Osteoblast (primary cell): ENCODE data around the gene MAPK12. TPM values are rescaled to one million over a fixed set of nuclear protein-coding genes. Genes with fewer than 3 reads are reported as not detected.

Source experiments
- DNase-seq: peaks from one replicate; pipeline ENCODE4 v3.0.0; 2011; ENCODE audit warnings: low spot score, mixed read lengths; ENCODE audit not compliant: insufficient read length; ENCODE audit errors: missing footprints
- H2AFZ ChIP-seq: 2 replicates; pipeline ENCODE4 v1.6.0; 2011; ENCODE audit warnings: mild to moderate bottlenecking, low read length
- H3K27ac ChIP-seq: 2 replicates; pipeline ENCODE4 v1.5.1; 2011; ENCODE audit warnings: mild to moderate bottlenecking, low read depth, low read length, moderate library complexity
- H3K27me3 ChIP-seq: 2 replicates; pipeline ENCODE4 v1.6.0; 2012; ENCODE audit warnings: mild to moderate bottlenecking, control low read depth, inconsistent platforms, low read length, moderate library complexity; ENCODE audit not compliant: insufficient read depth
- H3K36me3 ChIP-seq: 2 replicates; pipeline ENCODE4 v1.5.1; 2011; ENCODE audit warnings: mild to moderate bottlenecking, low read length, control low read depth, moderate library complexity; ENCODE audit not compliant: insufficient read depth
- H3K4me1 ChIP-seq: 2 replicates; pipeline ENCODE4 v1.5.1; 2011; ENCODE audit warnings: mild to moderate bottlenecking, low read length, control low read depth, moderate library complexity; ENCODE audit not compliant: insufficient read depth
- H3K4me2 ChIP-seq: 2 replicates; pipeline ENCODE4 v1.6.0; 2011; ENCODE audit warnings: mild to moderate bottlenecking, low read length; ENCODE audit not compliant: insufficient read depth
- H3K4me3 ChIP-seq: fragments of 200-600 bp; sonication (generic); 3 replicates; pipeline ENCODE4 v1.5.1; 2012; ENCODE audit warnings: mild to moderate bottlenecking, low read length, inconsistent platforms; ENCODE audit not compliant: insufficient read depth
- H3K79me2 ChIP-seq: 2 replicates; pipeline ENCODE4 v1.6.0; 2012; ENCODE audit warnings: mild to moderate bottlenecking, low read length, control low read depth, inconsistent platforms; ENCODE audit not compliant: insufficient read depth
- H3K9me3 ChIP-seq: 2 replicates; pipeline ENCODE4 v1.5.1; 2011; ENCODE audit warnings: low read depth, low read length, control low read depth
- H4K20me1 ChIP-seq: 2 replicates; pipeline ENCODE4 v1.6.0; 2012; ENCODE audit warnings: mild to moderate bottlenecking, low read length, control low read depth; ENCODE audit not compliant: insufficient read depth
- total RNA-seq: library from RNA; depleted of rRNA; stranded (reverse); fragments of >200 nt; gene quantifications from 2 replicates; pipeline ENCODE4 v1.2.3, GENCODE V29; 2012
- TF ChIP-seq, protein P1 (sequence below): IDR thresholded peaks from 2 replicates; pipeline ENCODE4 v1.5.1; 2011; ENCODE audit warnings: mild to moderate bottlenecking, low read depth, low read length, moderate library complexity; ENCODE audit errors: extremely low read depth

MAPK12 gene
- total RNA-seq, 1 donor = 34.0 TPM

DNA sequence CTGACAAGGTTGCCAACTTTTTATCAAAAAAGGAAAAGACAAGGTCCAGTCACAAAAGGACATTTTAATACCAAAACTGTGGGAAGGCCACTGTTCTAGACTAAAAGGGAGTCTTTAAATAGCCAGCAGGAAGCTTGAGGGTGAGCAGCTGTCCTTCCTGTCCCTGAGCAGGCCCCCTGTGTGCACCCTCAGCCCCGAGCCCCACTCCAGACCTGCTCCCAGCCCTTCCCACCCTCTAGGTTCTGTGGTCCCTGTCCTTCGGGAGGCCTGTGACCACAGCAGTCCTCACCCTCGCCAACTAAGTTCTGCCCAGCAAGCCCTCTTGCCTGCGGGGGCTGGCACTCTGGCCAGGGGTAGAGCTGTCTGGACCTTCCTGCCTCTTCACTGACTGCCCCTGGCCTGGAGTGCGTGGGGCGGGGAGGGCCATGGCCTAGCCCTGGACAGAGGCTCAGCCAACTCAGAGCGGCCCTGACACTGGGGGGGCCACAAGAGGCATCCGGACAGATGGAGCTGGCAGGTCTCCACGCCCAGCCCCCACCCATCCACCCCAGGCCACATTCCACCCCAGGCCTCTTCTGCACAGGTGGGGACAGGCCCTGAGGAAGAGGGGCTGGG lies 47.6 kb upstream of the MAPK12 start:
- Histone ChIP-seq H3K4me1 (peaks cover 38% of the 10 kb centered on the region), H4K20me1 (peaks cover 13% of the 10 kb centered on the region), H3K79me2 (peaks cover 29% of the 10 kb centered on the region), H2AFZ (no peak overlapping the region), H3K9me3 (no peaks in the 10 kb centered on the region), H3K27ac (peak overlapping the region; percentile 37), H3K4me3 (no peak overlapping the region), H3K36me3 (no peaks in the 10 kb centered on the region), H3K4me2 (no peak overlapping the region), H3K27me3 (no peaks in the 10 kb centered on the region)
- peak; percentile 93 for DNase-seq
- TF ChIP-seq, protein P1, sequence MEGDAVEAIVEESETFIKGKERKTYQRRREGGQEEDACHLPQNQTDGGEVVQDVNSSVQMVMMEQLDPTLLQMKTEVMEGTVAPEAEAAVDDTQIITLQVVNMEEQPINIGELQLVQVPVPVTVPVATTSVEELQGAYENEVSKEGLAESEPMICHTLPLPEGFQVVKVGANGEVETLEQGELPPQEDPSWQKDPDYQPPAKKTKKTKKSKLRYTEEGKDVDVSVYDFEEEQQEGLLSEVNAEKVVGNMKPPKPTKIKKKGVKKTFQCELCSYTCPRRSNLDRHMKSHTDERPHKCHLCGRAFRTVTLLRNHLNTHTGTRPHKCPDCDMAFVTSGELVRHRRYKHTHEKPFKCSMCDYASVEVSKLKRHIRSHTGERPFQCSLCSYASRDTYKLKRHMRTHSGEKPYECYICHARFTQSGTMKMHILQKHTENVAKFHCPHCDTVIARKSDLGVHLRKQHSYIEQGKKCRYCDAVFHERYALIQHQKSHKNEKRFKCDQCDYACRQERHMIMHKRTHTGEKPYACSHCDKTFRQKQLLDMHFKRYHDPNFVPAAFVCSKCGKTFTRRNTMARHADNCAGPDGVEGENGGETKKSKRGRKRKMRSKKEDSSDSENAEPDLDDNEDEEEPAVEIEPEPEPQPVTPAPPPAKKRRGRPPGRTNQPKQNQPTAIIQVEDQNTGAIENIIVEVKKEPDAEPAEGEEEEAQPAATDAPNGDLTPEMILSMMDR = no peak

- no peaks in the 10 kb centered on the region for H3K36me3 ChIP-seq
- peaks cover 43% of the 10 kb centered on the region for H3K4me1 ChIP-seq
- H3K79me2 ChIP-seq = peaks cover 35% of the 10 kb centered on the region
- no peaks in the 10 kb centered on the region for H3K9me3 ChIP-seq
- no peak overlapping the region for H3K4me3 ChIP-seq
- no peak overlapping the region for H2AFZ ChIP-seq
- peaks cover 18% of the 10 kb centered on the region for H4K20me1 ChIP-seq
- H3K4me2 ChIP-seq = no peak overlapping the region
- TF ChIP-seq, protein P1 = no peak
- H3K27ac ChIP-seq = peak overlapping the region; percentile 37
- no peaks in the 10 kb centered on the region for H3K27me3 ChIP-seq
- DNase-seq = peak; percentile 95
These were observed 47.1 kb upstream of the MAPK12 start for GRCh38 chr22:50308597-50308935.

GRCh38 chr22:50307890-50308596 lies 46.6 kb upstream of the MAPK12 start:
- Histone ChIP-seq H3K4me1 (peaks cover 48% of the 10 kb centered on the region), H3K27me3 (no peaks in the 10 kb centered on the region), H3K4me2 (peak overlapping the region; percentile 27), H3K27ac (peak overlapping the region; percentile 11), H3K36me3 (no peaks in the 10 kb centered on the region), H3K4me3 (no peak overlapping the region), H3K79me2 (peaks cover 40% of the 10 kb centered on the region), H2AFZ (no peak overlapping the region), H3K9me3 (no peaks in the 10 kb centered on the region), H4K20me1 (peaks cover 23% of the 10 kb centered on the region)
- TF ChIP-seq, protein P1 = no peak
- DNase-seq = peak; percentile 90
